ENCODE data around the gene CBX5.
A peak's percentile ranks its signal among the peaks of the same experiment; 100 is the strongest.
"Not testable (repeated sequence)": the region's sequence is repeated elsewhere in the genome, so short reads cannot be mapped to it uniquely, and the experiment has no call there.

Gene CBX5

DNA sequence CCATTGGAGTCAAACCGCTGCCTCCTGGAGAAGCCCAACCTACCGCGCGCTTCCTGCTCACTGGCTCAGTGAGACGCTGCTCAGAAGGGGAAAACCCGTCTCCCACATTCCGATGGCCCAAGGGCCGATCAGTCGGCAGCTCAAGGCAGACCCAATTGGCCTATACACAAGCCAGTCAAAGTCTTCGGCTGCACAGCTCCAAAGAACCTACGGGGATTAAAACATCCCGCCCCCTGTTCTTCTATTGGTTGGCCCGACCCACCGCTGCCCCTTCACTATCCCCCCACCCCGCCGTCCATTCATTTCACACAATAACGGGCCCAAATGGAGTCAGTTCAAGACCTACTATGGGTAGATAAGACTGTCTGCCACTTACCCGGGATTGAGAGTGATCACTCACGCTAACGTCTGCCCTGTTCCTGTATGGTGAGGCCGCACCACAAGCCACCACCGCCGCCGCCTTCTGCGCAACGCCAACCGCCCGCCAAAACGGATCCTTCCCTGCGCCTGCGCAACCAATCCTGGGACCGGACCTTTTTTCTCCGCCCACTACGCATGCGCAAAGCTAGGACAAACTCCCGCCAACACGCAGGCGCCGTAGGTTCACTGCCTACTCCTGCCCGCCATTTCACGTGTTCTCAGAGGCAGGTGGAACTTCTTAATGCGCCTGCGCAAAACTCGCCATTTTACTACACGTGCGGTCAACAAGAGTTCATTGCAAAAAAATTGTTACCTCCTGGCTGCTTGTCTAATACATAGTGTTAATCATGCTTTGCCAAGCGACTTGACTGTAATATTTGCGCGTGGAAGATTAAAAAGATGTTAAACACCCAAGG, at the start of gene CBX5:
CBX5 (minus strand) TSS at position 491 of the 836 bp plus-strand sequence. CDS start 22,472 bp downstream, outside the sequence.
- peak; percentile 98 for DNase-seq

DNA sequence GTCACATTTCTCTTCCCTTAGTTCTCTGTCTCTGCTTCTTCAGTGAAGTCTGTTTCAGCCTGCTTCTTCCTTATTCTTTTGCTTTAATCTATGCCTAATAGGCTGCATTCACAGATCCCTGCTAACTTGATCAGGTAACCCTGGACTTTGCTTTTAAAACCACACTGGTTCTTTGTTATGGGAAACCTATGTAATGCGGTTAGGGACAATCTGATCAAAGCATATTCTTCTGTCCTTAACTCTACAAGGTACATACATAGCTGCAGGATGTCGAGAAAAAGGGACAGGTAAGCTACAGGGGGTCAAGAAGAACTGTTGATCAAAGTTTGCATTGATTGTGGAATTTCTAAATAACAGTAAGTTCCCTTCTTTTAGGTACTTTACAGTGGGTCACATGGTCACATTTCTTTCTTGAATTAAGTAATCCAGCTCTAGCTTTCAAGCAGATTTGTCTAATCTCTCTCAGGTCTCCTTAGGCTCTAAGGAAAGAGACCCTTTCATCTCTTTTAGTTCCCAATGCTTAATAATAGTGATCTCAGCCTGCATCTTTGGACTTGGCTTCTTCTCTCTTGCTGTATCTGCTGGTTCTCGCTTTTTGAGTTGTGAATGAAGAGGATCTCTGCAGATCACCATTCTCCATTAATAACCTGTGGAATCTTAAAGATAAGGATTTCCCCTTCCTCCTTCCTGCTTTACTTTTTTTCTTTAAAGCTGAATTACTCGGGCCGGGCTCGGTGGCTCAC, 48.8 kb upstream of the CBX5 start:
- no peak for DNase-seq

DNA sequence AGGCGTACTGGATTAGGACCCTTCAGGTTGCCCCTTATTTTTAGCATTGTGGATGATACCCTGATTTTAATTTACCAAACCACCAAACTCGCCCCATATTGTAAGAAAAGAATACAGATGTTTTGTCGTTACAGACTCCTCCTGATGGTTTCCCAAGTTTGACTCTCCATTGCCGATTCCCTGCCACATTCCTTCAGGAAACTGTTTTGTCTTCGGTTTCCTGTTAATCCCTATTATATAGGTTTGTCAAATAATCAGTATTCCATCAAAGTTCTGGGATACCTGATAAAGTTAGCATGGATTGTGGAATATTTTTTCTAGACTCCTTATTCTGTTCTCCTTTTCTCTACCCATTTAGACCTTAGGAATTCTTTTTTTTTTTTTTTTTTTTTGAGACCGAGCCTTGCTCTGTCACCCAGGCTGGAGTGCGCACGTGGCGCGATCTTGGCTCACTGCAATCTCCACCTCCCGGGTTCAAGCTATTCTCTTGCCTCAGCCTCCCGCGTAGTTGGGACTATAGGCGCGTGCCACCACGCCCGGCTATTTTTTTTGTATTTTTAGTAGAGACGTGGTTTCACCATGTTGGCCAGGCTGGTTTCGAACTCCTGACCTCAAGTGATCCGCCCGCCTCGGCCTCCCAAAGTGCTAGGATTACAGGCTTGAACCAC, 45.7 kb upstream of the CBX5 start:
- not testable (repeated sequence) for DNase-seq

DNA sequence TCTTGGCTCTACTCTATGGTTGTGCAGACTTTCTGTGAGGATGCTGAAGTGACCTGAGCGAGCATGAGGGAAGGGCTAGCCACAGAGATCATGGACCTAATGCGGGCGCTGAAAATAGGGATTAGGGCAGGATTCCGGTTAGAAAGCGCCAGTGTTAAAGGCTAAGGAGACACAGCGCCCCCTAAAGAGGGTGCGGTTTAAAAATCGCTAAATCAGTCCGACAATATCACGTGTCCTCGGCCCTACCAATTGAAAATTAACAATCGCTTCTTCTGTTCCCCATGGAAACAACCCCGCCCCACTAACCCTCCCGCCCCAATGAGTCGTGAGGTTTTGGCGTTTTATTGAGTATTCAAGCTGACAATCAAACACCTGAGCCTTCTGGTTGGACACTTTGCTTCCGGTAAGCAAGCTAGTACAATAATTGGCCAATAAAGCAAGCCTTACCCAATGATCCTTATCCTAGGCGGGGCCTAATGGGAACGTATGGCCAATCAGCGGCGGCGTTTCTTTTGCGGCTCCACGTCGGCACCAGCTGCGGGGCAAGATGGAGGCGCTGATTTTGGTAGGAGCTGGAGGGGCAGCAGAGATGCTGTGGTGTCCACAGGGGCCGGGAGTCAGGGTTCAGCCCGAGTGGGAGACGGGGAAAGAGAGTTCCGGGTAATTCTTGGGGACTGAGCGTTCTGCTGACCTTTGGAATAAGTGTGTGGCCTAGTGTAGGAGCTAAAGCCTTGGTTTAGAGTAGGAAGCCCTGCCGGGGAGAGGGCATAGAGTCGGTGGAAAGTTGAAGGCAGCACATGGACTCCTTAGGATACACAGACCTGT, 44.9 kb upstream of the CBX5 start, which contains the start of gene COPZ1:
COPZ1 (plus strand) TSS at position 515 of the 825 bp plus-strand sequence; CDS start at position 548, 33 bp downstream.
- peak; percentile 98 for DNase-seq

DNA sequence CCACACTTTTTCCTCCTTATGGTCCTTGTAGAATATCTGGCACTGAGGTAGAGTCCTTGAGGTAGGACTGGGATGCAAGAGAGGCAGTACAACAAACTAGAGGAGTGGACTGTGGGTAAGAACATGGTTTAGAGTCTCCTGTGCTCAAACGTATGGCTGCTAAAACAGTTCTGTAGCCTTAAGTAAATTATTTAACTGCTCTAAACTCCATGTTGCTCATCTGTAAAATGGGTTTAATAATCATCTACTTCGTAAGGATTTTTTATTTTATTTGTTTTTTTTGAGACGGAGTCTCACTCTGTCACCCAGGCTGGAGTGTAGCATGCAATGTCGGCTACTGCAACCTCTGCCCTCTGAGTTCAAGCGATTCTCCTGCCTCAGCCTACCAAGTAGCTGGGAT, 41.4 kb upstream of the CBX5 start:
- no peak for DNase-seq

DNA sequence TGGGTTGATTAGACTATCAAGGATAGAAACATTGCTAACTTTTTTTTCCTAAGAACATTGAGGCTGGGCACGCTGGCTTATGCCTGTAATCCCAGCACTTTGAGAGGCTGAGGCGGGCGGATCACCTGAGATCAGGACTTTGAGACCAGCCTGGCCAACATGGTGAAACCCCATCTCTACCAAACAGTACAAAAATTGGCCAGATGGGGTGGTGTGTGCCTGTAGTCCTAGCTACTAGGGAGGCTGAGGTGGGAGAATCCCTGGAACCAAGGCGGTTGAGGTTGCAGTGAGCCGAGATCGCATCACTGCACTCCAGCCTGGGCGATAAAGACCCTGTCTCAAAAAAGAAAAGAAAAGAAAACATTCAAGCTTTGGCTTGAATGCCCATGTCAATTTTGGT, 32.4 kb upstream of the CBX5 start:
- DNase-seq, result not testable (repeated sequence)

DNA sequence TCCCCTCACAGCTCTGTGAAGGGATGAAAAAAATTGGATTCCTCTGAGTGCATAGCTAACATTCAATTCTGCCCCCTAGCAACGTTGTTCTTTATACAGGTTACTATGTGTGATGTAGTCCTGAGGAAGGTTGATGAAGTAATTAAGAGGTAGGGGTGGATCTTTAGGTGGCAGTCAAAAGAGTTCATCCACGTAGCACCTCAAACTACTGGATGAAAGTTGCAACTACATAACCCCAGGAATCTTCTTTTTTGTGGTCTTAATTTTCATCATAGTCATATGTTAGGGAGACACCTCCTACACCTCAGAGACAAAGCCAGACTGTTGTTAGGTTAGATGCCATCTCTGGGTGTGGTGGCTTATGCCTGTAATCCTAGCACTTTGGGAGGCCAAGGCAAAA, 31.1 kb upstream of the CBX5 start:
- DNase-seq, result no peak

DNA sequence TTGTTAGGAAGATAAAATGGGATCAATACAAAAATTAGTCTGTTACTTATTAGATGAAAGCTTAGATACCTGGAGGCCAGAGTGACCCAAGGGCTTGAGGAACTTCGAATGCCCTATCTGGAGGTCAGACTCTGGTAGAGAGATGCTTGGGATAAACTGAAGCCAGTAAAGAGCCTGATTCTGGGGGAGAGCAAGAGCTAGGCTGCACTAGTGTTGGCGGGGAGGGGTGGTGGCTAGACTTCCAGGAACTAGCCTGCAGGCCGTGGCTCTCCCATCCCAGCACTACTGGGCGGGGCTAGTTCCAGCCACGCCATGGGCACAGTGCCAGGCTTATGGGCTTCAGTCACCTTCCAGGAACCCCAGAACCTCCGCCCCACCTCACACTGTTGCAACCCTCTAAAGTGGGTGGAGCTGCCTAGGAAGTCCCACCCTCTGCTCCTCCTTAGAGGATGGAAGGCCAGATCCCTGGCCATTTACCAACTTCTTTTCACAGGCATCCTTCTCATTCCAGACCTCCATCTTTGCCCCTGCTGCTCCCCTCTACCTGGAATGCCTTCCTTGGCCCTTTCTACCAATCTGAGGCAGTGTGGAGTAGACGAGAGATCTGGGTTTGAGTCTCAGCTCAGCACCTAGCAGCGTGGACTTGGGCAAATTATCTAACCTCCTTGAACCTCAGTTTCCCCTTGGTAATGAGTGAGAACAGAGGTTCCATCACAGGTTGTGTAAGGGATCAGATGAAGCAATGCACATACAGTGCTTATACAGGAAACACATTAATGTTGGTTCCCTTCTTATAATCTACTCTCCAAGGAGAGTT, 27.2 kb upstream of the CBX5 start:
- DNase-seq, result no peak

DNA sequence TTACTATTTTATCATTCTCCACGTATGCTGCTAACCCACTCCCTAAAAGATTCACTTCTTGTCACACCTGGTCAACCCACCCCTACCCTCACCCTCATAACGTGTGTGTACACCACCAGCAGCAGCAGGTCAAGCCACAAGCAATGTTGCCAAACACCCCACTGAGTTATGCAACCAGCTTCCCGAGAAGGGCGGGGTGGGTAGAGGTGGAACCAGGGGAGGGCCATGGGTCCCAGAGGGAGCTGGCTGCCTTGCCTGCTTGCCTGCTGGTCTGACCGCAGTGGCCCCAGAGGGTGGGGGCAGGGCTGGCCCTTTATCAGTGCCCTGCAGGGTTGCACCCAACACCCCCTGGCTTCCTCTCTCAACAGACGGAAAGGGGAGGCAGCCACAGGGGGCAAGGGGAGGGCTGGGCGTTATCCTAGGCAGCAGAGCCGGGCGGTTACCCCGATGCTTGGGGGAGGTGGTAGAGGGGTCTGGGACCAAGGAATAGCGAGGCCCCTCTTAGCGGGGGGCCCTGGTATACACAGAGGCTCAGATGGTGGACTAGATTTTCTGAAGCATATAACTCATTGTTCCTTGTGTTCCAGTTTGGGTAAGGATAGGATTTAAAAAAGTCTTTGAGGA, 24.4 kb upstream of the CBX5 start:
- DNase-seq, result no peak

DNA sequence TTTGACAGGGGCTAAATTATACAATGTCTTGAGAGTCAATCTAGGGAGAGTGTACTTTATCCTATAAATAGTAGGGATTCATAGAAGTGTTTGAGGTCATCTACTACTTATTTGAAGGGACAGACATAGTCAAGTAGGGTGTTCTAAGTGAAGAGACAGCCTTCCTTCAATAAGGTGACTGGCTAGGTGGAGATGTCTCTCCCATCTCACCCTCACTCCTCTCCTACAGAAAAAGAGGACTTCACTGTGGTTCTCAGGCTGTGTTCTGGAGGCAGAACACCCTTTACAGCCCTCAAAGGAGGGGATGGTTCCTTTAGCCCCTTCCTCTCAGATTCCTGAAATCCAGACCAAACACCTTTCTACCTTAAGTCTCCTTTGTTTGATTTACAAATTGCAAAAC, 23.7 kb upstream of the CBX5 start:
- DNase-seq, result no peak

DNA sequence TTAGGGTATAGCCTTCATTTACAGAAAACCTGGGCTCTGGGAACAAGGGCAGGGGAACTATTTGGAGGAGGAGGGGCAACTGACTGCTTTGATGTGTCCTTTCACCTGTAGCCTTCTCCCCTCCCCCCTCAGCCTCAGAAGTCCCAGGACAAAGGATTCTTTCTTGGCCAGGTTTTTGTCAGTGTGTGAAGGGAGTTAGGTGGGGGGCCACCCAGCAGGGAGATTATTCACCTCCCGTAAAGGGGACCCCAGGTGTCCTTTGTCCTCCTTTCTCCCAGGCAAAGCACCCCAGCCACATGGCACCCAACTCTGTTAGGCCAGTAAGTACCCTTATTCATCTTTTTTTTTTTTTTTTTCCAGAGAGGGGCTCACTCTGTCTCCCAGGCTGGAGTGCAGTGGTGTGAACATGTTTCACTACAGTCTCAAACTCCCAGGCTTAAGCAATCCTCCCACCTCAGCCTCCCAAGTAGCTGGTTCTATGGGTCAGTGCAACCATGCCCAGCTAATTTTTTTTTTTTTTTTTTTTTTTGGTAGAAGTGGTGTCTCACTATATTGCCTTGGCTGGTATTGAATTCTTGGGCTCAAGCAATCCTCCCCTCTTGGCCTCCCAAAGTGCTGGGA, 21.6 kb upstream of the CBX5 start:
- no peak for DNase-seq

DNA sequence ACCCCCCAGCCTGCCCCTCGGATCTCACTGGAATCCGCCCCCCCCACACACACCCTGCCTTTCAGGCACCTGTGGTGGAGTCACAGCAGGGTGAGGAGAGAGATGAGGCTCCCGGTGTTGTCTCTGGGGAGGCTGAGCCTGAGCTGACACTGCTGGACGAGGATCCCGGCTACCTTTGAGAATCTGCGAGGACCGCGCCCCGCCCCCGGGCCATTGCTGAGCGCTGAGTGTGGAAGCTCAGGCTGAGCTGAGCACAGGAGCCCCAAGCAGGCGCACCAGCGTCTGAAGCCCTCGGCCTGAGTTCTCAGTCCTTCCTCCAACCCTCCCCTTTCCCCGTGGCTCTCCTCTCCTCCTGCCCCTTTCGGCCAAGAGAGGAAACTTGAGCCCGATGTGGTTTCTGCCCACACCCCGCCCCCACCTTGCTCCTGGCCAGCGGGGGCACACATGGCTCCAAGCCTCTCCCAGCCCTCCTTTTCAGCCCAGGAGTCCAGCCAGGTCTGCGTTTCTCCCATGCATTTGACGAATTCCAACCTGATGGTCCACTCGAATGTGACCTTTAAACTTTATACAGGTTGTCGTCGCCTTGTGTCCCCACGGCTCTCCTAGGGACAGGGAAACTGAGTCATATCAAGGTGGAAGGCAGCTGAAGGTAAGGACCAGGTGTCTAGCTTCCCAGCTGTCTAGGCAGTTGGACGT, 21.0 kb upstream of the CBX5 start, which contains the start of gene NFE2:
NFE2 (minus strand) TSS at position 284 of the 696 bp plus-strand sequence. CDS start 5,767 bp downstream, outside the sequence.
- DNase-seq, result no peak

DNA sequence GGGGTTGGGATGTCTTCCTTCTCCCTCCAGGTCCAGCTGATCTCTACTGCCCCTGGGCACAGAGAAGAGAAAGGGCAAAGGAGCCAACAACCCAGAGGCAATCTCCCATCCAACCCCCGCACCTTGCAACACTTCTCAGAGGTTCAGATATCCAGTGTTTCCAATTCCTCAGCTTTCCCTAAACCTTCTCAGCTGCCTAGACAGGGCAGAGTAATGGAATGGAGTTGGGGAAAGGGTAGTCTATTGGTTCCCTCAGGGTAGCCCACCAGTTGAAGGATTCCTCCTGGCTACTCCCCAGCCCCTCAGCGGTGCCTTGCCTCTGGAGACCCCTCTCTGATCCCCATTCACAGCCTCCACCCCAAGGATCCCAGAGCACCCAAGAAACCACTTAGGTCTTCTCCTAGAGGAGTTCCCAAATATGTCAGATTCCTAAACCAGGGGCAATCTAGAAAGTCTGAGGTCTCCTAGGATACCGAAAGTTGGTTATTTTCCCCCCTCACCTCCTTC, 20.4 kb upstream of the CBX5 start:
- no peak for DNase-seq

DNA sequence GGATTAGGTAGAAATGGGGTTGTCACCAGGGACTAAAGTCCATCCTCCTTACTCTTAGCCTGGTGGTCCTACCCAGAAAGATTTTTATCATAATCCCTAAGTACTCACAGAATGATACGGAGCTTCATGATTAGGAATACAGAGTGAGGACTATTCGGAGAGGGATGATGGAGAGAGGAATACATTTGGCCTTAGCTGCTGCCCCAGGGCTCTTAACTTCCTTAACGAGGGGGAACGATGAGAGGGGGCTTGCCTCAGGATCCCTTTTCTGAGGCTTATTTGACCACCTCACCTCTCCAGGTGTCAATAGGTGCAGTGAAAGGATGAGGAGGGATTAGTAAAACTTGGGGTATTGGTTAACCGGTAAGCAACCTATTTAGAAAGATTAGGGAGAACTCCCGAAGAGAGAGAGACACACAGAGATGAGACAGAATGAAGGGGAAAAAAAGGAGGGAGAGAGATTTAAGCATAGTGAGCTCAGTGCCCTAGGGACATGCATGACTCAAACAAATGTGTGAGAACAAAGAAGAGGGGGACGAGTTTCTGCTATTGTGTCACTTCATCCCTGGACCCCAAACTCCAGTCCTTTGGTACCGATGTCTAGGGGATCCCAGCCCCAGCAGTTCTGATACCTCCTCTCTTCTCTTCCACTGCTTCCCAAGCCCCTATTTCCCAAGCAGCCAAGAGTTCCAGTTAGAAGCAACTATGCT, 19.7 kb upstream of the CBX5 start:
- no peak for DNase-seq

DNA sequence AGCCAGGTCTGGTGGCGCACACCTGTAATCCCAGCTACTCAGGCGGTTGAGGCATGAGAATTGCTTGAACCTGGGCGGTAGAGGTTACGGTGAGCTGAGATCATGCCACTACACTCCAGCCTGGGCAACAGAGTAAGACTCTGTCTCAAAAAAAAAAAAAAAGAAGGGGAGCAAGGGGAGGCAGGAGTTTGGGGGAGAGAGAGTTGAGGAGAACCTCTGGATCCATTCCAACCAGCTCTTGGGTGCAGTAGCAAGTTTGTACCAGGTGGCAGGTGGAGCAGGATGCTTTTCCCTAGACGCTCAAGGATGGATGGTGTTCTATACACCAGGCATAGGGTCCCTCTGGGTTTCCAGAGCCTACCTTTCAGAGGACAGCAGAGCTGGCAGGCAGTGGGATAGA, 19.0 kb upstream of the CBX5 start:
- DNase-seq, result no peak

DNA sequence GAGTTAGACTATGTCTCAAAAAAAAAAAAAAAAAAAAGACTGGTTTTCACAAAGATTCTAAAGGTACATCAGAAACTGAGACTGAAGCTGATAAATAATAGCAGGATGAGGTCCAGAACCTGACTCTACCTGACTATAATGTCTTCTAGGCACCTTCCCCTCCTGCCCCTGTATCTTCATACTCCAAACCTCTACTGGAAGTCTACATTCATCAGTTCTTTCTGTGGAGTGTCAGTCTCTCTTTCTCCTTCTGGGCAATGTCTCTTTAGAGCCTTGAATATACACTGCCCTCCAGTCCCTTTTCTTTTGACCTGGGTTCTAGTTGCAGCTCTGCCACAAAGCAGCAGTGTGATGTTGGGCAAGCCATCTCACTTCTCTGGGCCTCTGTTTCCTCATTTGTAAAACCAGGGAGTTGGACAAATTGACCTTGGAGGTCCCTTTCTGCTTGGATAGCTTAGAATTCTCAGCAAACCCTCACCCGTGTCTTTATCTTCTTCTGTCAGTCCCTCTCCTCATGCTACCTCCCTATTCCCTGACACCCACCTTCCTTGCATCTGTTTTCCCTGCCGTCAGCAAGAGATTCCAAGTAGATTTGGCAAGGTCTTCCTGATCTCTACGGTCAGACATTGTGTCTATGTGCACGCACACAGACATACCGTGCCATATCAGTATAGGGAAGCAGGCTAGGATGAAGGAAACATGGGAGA, 16.6 kb upstream of the CBX5 start:
- DNase-seq, result no peak

DNA sequence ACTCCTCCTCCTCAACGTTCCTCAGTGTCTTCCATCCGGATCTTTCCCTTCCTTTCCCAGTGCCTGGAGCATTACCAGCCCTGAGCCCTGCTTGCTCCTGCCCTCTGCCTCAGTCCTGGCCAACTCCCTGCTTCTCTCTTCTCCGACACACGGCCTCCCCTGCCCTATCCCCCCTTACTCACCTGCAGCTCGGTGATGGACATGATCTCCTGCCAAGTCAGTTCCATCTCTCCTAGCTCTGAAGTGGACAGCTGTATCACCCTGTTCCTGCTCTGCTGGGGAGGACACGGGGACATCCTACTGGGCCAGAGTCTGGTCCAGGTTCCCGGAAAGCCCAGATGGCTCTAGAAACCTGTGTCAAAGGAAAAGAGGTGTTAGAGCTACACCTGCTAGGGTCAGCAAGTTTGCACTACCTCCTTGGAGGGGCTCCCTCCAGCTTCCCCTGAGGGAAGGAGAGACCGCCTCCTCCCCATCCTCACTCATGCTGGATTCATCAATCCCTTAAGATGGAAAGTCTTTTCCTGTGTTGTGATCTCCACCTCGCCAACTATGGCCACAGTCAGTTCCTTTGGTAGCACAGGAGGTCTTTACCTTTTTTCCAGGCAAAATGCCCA, 15.1 kb upstream of the CBX5 start:
- DNase-seq, result no peak

Measured in NCI-H2171 (cell line).